Measurements from ENCODE around the gene NTSR1.

DNA sequence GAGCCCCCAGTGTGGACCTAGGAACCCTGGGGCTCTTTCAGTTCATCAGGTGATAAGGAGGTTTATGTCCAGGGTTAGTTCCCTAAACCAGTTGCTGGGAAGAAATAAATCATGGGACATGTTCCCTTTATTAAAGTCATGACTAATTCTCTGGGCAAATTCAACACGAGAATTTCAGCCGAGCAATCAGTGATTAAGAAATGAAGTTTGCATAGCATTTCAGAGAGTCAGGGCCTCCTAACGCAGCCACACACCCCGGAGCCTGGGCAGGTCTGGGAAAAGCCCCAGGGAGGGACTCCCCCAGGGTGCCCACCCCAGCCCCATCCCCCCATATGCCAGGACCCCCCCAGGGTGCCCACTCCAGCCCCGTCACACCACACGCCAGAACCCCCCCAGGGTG, 46.2 kb upstream of the NTSR1 start:
- TF ChIP-seq, protein P1, sequence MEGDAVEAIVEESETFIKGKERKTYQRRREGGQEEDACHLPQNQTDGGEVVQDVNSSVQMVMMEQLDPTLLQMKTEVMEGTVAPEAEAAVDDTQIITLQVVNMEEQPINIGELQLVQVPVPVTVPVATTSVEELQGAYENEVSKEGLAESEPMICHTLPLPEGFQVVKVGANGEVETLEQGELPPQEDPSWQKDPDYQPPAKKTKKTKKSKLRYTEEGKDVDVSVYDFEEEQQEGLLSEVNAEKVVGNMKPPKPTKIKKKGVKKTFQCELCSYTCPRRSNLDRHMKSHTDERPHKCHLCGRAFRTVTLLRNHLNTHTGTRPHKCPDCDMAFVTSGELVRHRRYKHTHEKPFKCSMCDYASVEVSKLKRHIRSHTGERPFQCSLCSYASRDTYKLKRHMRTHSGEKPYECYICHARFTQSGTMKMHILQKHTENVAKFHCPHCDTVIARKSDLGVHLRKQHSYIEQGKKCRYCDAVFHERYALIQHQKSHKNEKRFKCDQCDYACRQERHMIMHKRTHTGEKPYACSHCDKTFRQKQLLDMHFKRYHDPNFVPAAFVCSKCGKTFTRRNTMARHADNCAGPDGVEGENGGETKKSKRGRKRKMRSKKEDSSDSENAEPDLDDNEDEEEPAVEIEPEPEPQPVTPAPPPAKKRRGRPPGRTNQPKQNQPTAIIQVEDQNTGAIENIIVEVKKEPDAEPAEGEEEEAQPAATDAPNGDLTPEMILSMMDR (IDR thresholded peaks at IDR 0.05): no peak
- no peak for TF ChIP-seq POLR2A (IDR thresholded peaks at IDR 0.05)

Measured in heart left ventricle (tissue), 13 donors.